Mesenchymal stem cell (in vitro differentiated cells and primary cell): ENCODE results near the gene FCGR3B.
A peak's percentile ranks its signal among the peaks of the same experiment; 100 is the strongest.
"Not testable (repeated sequence)": the region's sequence is repeated elsewhere in the genome, so short reads cannot be mapped to it uniquely, and the experiment has no call there.

ENCODE experiments used
- DNase-seq: peaks from one replicate; pipeline ENCODE4 v3.0.0-alpha.2; 2013
- H2AFZ ChIP-seq: one replicate; pipeline ENCODE4 v1.6.1; 2013; ENCODE audit warnings: low read depth, mild to moderate bottlenecking, control low read depth, inconsistent platforms, low read length, moderate library complexity
- H2AK5ac ChIP-seq: 2 replicates; pipeline ENCODE4 v1.6.1; 2013; ENCODE audit warnings: low read length, moderate library complexity, mild to moderate bottlenecking, inconsistent platforms; ENCODE audit not compliant: severe bottlenecking
- H2BK120ac ChIP-seq: one replicate; pipeline ENCODE4 v1.6.1; 2013; ENCODE audit warnings: low read depth, mild to moderate bottlenecking, inconsistent platforms, low read length, moderate library complexity
- H2BK12ac ChIP-seq, 2 experiments: one replicate each; pipeline ENCODE4 v1.6.1; 2013; ENCODE audit warnings: inconsistent platforms in 2 of 2, low read length in 2 of 2, mild to moderate bottlenecking in 2 of 2, moderate library complexity in 2 of 2, control low read depth in 1 of 2
- H2BK15ac ChIP-seq: one replicate; pipeline ENCODE4 v1.6.1; 2013; ENCODE audit warnings: mild to moderate bottlenecking, low read depth, inconsistent platforms; ENCODE audit not compliant: poor library complexity, severe bottlenecking
- H2BK5ac ChIP-seq: 2 replicates; pipeline ENCODE4 v1.6.1; 2013; ENCODE audit warnings: low read depth, mild to moderate bottlenecking, low read length, control low read depth, inconsistent platforms; ENCODE audit not compliant: poor library complexity, severe bottlenecking
- H3K14ac ChIP-seq, 2 experiments: one replicate each; pipeline ENCODE4 v1.6.1; 2013; ENCODE audit warnings: inconsistent platforms in 2 of 2, low read length in 2 of 2, control low read depth in 1 of 2, mild to moderate bottlenecking in 1 of 2, moderate library complexity in 1 of 2
- H3K18ac ChIP-seq, 2 experiments: one replicate each; pipeline ENCODE4 v1.6.1; 2013; ENCODE audit warnings: inconsistent platforms in 2 of 2, low read length in 2 of 2, control low read depth in 1 of 2, low read depth in 1 of 2, mild to moderate bottlenecking in 1 of 2
- H3K23ac ChIP-seq, 2 experiments: one replicate each; pipeline ENCODE4 v1.6.1; 2013; ENCODE audit warnings: inconsistent platforms in 2 of 2, low read length in 2 of 2, mild to moderate bottlenecking in 2 of 2, moderate library complexity in 2 of 2, control low read depth in 1 of 2
- H3K27ac ChIP-seq: 2 replicates; pipeline ENCODE4 v1.5.1; 2013; ENCODE audit warnings: mild to moderate bottlenecking, moderate library complexity, low read length, control low read depth, inconsistent platforms; ENCODE audit not compliant: poor library complexity, severe bottlenecking
- H3K27me3 ChIP-seq, 2 experiments: 2 replicates each; pipeline versions ENCODE4 v1.6.1 to v1.7.0; 2013; ENCODE audit warnings: low read length in 2 of 2, mild to moderate bottlenecking in 2 of 2, moderate library complexity in 2 of 2, control low read depth in 1 of 2, inconsistent platforms in 1 of 2; ENCODE audit not compliant: control insufficient read depth in 1 of 2, insufficient read depth in 1 of 2
- H3K36me3 ChIP-seq, 2 experiments: 2 replicates each; pipeline versions ENCODE4 v1.6.1 to v1.7.0; 2013; ENCODE audit warnings: low read length in 2 of 2, control low read depth in 1 of 2, inconsistent platforms in 1 of 2, low read depth in 1 of 2, mild to moderate bottlenecking in 1 of 2; ENCODE audit not compliant: insufficient read depth in 2 of 2, control insufficient read depth in 1 of 2
- H3K4ac ChIP-seq, 2 experiments: one replicate each; pipeline ENCODE4 v1.6.1; 2013; ENCODE audit warnings: inconsistent platforms in 2 of 2, low read length in 2 of 2, mild to moderate bottlenecking in 2 of 2, moderate library complexity in 2 of 2, control low read depth in 1 of 2, low read depth in 1 of 2
- H3K4me1 ChIP-seq: 2 replicates; pipeline ENCODE4 v1.6.1; 2013; ENCODE audit warnings: low read depth, low read length, control low read depth; ENCODE audit not compliant: control insufficient read depth, insufficient read depth
- H3K4me2 ChIP-seq: 2 replicates; pipeline ENCODE4 v1.6.1; 2013; ENCODE audit warnings: low read length, mild to moderate bottlenecking, inconsistent platforms; ENCODE audit not compliant: poor library complexity, severe bottlenecking
- H3K4me3 ChIP-seq, 2 experiments: 2 replicates each; pipeline versions ENCODE4 v1.5.1 to v1.7.0; 2013; ENCODE audit warnings: low read length in 2 of 2, mild to moderate bottlenecking in 2 of 2, control low read depth in 1 of 2, low read depth in 1 of 2; ENCODE audit not compliant: insufficient read depth in 1 of 2
- H3K79me1 ChIP-seq: replicated peaks from 2 replicates; pipeline ENCODE4 v1.6.1; 2013; ENCODE audit warnings: mild to moderate bottlenecking, control low read depth, low read length, inconsistent platforms; ENCODE audit not compliant: poor library complexity, severe bottlenecking
- H3K9ac ChIP-seq: 2 replicates; pipeline ENCODE4 v1.7.0; 2013; ENCODE audit warnings: mild to moderate bottlenecking, low read length, moderate library complexity
- H3K9me3 ChIP-seq: 2 replicates; pipeline ENCODE4 v1.7.0; 2013; ENCODE audit warnings: mild to moderate bottlenecking, low read length; ENCODE audit not compliant: control insufficient read depth
- H4K8ac ChIP-seq: one replicate; pipeline ENCODE4 v1.6.1; 2013; ENCODE audit warnings: inconsistent platforms, mild to moderate bottlenecking, low read length, moderate library complexity
- H4K91ac ChIP-seq: one replicate; pipeline ENCODE4 v1.6.1; 2013; ENCODE audit warnings: mild to moderate bottlenecking, low read length, inconsistent platforms
- WGBS: methylation state at CpG from one replicate; pipeline ENCODE4 v1.1.7; 2013; ENCODE audit warnings: mixed read lengths; 5-methylcytosine and 5-hydroxymethylcytosine counted together

The FCGR3B gene

GRCh38 chr1:161610198-161610597 is 20.8 kb downstream of the FCGR3B start:
- H3K27ac ChIP-seq, H3K79me1 ChIP-seq, H3K4me2 ChIP-seq, H4K91ac ChIP-seq, DNase-seq, H3K14ac ChIP-seq, H2AK5ac ChIP-seq, H3K36me3 ChIP-seq, H3K4me1 ChIP-seq, H3K4me3 ChIP-seq, H4K8ac ChIP-seq, H2BK120ac ChIP-seq, H3K27me3 ChIP-seq, H3K4ac ChIP-seq, H2BK5ac ChIP-seq, H2BK15ac ChIP-seq, H2BK12ac ChIP-seq, H2AFZ ChIP-seq, H3K18ac ChIP-seq, H3K9me3 ChIP-seq, H3K9ac ChIP-seq, H3K23ac ChIP-seq: not testable (repeated sequence)
- no CpG with 5 or more reads among the region's 4 CpGs for WGBS

- not testable (repeated sequence) for H2BK120ac ChIP-seq, H4K91ac ChIP-seq, DNase-seq, H3K9ac ChIP-seq, H3K36me3 ChIP-seq, H3K27me3 ChIP-seq, H3K4ac ChIP-seq, H2AK5ac ChIP-seq, H2BK15ac ChIP-seq, H3K14ac ChIP-seq, H3K4me1 ChIP-seq, H3K9me3 ChIP-seq, H3K23ac ChIP-seq, H2AFZ ChIP-seq, H2BK12ac ChIP-seq, H3K4me3 ChIP-seq, H3K27ac ChIP-seq, H3K18ac ChIP-seq, H2BK5ac ChIP-seq, H3K79me1 ChIP-seq, H4K8ac ChIP-seq, H3K4me2 ChIP-seq
- 97% methylated on average over 44 of the region's 58 CpGs for WGBS
Observed at GRCh38 chr1:161606541-161607336, 24.2 kb downstream of the FCGR3B start.

GRCh38 chr1:161605762-161606540 is 25.0 kb downstream of the FCGR3B start:
- not testable (repeated sequence) for H3K14ac ChIP-seq, H2AFZ ChIP-seq, H3K79me1 ChIP-seq, H3K9ac ChIP-seq, H2BK15ac ChIP-seq, H3K4me1 ChIP-seq, H2BK5ac ChIP-seq, H3K27me3 ChIP-seq, H3K4ac ChIP-seq, H2AK5ac ChIP-seq, H4K8ac ChIP-seq, H3K27ac ChIP-seq, H3K23ac ChIP-seq, H3K9me3 ChIP-seq, H2BK120ac ChIP-seq, H3K18ac ChIP-seq, DNase-seq, H3K36me3 ChIP-seq, H3K4me2 ChIP-seq, H2BK12ac ChIP-seq, H4K91ac ChIP-seq
- WGBS: 45% methylated on average over 34 of the region's 78 CpGs
- H3K4me3 ChIP-seq: peak overlapping the region; percentile 4 to 51

GRCh38 chr1:161605024-161605423 is 26.0 kb downstream of the FCGR3B start:
- H2BK120ac ChIP-seq, H3K4me2 ChIP-seq, DNase-seq, H3K27me3 ChIP-seq, H3K4me1 ChIP-seq, H3K23ac ChIP-seq, H3K4me3 ChIP-seq, H3K27ac ChIP-seq, H3K9ac ChIP-seq, H3K18ac ChIP-seq, H3K36me3 ChIP-seq, H2AFZ ChIP-seq, H3K9me3 ChIP-seq, H3K4ac ChIP-seq, H2AK5ac ChIP-seq, H4K8ac ChIP-seq, H3K79me1 ChIP-seq, H2BK5ac ChIP-seq, H3K14ac ChIP-seq, H4K91ac ChIP-seq, H2BK12ac ChIP-seq, H2BK15ac ChIP-seq: not testable (repeated sequence)
- 95% methylated on average over 12 of the region's 12 CpGs for WGBS
